HG02884 (cell line): ENCODE results near the gene APOO.
"Not testable (repeated sequence)": the region's sequence is repeated elsewhere in the genome, so short reads cannot be mapped to it uniquely, and the experiment has no call there.

Experiments used
- ATAC-seq: cut with Tn5 transposase; IDR thresholded peaks from one replicate; pipeline ENCODE4 v1.9.1; 2021; ENCODE audit warnings: mild to moderate bottlenecking, moderate library complexity; ENCODE audit not compliant: unreplicated experiment

The APOO gene

GRCh38 chrX:23861952-23862351, 45.8 kb downstream of the APOO start:
- not testable (repeated sequence) for ATAC-seq

DNA sequence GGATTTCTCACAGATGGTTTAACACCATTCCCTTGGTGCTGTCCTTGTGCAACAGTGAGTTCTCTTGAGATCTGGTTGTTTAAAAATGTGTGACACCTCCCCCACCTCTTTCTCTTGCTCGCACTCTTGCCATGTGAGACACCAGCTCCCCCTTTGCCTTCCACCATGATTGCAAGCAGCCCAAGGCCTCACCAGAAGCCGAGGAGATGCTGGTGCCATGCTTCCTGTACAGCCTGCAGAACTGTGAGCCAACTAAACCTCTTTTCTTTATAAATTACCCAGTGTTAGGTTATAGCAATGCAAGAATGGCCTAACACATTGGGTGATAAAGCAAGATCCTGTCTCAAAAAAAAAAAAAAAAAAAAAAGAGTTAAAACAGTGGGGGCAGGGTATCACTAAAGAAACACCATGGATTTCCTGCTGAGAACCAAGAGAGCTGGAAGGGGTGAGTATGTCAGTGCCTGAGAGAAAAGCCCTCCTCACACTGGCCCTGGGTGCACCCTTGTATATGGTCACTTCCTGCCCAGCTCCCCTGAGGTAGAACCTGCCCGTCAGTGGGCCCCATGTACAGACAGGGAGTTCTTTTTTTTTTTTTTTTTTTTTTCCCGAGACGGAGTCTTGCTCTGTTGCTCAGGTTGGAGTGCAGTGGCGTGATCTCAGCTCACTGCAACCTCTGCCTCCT, 46.4 kb downstream of the APOO start:
- no peak for ATAC-seq

DNA sequence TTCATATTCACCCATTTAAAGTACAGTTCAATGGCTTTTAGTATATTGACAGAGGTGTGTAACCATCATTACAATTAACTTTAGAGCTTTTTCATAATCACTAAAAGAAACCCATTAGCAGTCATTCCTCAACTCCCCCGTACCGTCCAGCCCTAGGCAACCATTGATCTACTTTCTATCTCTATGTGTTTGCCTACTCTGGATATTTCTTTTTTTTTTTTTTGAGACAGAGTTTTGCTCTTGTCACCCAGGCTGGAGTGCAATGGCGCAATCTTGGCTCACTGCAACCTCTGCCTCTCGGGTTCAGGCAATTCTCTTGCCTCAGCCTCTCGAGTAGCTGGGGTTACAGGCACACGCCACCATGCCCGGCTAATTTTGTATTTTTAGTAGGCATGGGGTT, 48.5 kb downstream of the APOO start:
- ATAC-seq, result not testable (repeated sequence)

DNA sequence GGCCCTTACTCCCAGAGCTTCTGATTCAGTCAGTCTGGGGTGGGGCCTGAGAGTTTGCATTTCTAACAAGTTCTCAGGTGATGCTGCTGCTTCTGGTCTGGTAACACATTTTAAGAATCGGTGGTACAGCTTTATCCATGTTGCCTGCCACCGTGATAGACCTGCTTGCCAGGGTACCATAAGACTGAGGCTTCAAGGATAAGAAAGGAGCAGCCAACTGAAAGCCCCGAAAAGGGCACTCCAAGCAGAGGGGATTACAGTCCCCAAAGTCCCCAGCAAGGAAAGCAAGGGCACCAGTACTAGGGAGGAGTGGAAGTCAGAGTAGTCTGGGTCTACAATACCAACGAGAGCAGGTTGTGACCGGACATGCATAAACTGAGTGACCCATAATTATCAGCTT, 49.8 kb downstream of the APOO start:
- ATAC-seq, result no peak

GRCh38 chrX:23857363-23857762, 50.4 kb downstream of the APOO start:
- ATAC-seq, result no peak

- no peak for ATAC-seq
These were observed 52.2 kb downstream of the APOO start for GRCh38 chrX:23855569-23855968.

DNA sequence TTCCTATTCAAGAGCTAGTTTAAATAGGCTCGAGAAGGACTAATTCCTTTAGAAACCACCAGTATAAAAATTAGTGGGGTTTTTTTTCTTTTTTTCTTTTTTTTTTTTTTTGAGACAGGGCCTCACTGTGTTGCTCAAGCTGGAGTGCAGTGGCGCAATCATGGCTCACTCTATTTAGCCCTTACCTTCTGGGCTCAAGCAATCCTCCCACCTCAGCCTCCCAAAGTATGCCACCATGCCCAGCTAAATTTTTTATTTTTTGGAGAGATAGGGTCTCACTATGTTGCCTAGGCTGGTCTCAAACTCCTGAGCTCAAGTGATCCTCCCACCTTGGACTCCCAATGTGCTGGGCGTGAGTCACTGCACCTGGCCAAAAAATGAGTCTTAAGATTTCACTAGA, 52.8 kb downstream of the APOO start:
- ATAC-seq, result no peak

DNA sequence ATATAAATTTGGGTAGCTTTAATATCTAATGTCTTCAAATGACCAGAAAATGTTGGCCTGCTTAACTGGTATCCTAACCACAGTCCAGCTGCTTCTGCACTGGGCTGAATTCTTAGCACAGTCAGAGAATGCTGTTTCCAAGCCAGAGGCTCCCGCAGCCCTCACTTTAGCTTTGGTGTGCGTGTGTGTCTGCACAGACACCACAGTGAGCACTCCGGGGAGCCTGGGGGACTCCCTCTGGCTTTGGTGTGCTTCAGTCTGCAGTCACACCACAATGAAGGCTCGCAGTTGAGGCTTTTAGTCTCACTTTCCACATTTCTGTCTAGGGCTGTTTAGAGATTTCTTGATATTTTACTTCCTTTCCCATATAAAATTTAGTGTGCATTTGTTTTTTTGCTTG, 53.6 kb downstream of the APOO start:
- ATAC-seq, result no peak

GRCh38 chrX:23851544-23851943, 56.2 kb downstream of the APOO start:
- no peak for ATAC-seq

DNA sequence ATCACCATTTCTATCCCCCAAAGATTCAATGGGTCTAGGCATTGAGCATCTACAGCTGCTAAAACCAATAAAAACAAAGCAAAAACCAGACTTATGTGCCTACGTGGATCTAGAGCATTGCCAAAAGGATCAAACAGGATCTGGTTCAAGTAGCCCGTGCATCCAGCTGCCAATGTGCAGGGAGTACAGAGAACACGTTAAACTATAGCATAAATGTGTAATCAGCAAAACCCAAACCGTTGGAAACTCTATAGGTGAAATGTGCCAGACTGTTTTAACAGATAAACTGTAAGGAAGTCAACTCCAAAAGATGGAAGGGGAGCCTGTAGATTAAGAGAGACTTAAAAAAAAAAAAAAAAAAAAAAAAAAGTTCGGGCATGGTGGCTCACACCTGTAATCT, 58.5 kb downstream of the APOO start:
- ATAC-seq, result no peak

- ATAC-seq, result no peak
These were observed 62.4 kb downstream of the APOO start for GRCh38 chrX:23845351-23845817.

DNA sequence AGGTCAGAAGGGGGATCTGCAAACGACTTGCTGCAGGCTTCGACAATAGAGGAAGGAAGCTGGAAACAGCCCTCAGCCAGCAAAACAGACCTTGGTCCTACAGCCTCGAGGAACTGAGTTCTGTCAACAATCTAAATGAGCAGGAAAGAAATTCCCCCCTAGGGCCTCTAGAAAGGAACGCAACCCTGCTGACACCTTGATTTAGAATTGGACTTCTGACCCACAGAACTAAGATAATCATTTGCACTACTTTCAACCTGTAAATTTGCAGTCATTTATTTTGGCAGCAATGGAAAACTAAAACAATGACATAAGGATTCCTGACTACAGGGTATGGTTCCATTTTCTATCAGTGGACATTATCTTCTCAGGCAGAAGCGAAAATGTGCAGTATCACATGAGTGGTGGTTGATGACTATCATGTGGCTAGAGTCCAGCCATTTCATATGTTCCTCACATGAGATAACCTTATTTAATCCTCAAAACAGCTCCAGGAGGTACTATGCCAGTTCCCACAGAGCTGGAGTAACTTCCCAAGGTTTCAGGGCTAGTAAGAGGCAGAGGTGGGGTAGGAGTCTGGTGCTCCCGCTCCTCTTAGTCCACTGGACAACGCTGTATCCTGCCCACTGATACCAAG, 63.1 kb downstream of the APOO start:
- no peak for ATAC-seq

- ATAC-seq, result no peak
These were observed 65.8 kb downstream of the APOO start for GRCh38 chrX:23841847-23842522.

DNA sequence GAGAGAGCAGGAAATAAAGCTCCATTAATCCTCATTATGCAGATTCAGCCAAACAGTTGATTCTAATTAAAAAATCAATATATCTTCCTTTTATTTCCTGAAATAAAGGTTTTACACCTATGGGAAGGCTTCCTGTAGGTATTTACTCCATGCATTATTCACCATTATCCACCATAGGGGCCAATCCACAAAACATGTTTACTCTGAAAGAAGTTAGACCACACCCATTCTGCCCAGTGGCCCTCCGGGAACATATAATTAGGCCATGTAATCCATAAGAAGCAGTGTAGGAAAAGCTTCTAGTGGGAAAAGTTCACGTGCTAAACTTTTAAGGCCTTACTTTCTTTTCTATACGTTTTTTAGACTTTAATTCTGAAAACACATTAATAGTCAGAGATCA, 67.1 kb downstream of the APOO start:
- ATAC-seq, result no peak

GRCh38 chrX:23838953-23839352, 68.8 kb downstream of the APOO start:
- ATAC-seq, result no peak

GRCh38 chrX:23832721-23833120, 75.0 kb downstream of the APOO start:
- no peak for ATAC-seq

DNA sequence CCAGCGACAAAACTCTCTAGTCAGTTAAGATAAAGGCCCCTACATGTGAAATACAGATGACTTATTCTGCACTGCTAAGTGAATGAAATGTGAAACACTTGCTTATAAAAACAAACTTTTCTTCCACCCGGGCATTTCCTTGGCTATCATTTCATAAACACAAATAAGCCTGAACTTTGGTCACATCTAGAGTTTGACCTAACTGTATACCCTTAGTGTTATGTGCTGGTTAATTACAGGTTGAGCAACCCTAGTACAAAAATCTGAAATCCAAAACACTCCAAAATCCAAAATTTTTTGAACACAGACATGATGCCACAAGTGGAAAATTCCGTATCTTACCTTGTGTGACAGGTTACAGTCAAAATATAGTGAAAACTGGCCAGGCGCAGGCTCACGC, 78.9 kb downstream of the APOO start:
- ATAC-seq, result no peak

- ATAC-seq, result no peak
These were observed 81.1 kb downstream of the APOO start for GRCh38 chrX:23826653-23827052.

DNA sequence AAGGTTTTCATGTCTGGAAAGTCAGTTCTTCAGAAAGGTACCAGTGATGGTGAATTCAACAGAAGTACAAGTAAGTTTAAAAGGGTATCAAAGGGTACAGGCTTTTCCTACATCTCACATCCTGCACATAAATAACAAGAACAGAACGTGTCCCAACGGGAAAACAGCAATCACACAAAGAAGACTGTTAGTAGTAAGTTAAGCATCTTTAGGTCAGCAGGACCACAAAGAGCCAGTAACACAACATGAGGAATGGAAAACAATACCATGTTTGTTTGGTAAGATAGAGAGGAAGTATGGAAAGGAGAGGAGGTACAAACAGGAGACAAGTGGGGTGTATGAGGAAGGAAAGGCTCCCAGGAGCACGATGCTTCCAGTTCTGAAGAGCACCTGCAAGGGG, 81.5 kb downstream of the APOO start:
- no peak for ATAC-seq

DNA sequence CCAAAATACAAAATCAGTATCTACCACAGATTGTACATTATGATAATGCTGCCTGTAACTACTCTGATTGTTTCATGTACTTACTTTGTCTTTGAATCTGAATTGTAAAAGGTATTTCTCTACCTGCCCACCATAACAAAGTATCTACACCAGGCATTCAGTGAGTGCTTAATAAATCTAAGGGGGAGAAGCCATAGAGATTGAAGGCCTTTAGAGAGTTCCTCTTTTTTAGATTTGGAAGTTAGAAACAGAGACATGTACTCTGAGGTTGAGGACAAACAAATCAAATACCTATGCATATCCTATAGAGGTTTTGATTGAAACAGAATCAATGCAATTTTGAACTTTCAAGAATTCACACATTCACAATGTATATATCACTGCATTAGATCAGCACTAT, 82.1 kb downstream of the APOO start:
- no peak for ATAC-seq

DNA sequence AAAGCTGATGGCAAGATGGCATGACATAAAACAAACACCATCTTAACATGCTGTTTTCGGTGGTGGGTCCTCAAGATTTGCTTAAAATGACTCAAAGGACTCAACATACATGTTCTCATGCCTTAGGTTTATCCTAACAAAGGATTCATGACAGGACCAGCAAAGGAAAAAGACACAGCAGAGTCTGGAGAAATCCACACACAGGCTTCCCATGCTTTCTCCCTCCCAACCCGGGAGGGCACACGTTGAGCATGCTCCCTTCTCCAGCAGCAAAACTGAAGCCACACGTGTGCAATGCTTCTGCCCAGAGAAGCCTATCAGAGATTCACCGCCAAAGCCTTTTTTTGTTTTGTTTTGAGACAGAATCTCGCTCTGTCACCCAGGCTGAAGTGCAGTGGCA, 84.9 kb downstream of the APOO start:
- ATAC-seq, result no peak

GRCh38 chrX:23822397-23822796, 85.3 kb downstream of the APOO start:
- no peak for ATAC-seq
